VCaP (cell line): ENCODE results near the gene ZSCAN30.
"Not testable (repeated sequence)": the region's sequence is repeated elsewhere in the genome, so short reads cannot be mapped to it uniquely, and the experiment has no call there.

ENCODE experiments used
- H3K27ac ChIP-seq: fragments of 450-650 bp; 2 replicates; pipeline ENCODE4 v1.5.1; 2017
- CTCF ChIP-seq: fragments of 450-650 bp; conservative IDR thresholded peaks from 2 replicates; pipeline ENCODE4 v1.5.1; 2017; ENCODE audit warnings: mild to moderate bottlenecking, moderate library complexity

The ZSCAN30 gene

GRCh38 chr18:35231052-35231451 lies 59.0 kb downstream of the ZSCAN30 start:
- 0 out of 2 replicates have a peak overlapping the region, but pooled peaks have one; percentile 9 for H3K27ac ChIP-seq
- peak; percentile 95 for TF ChIP-seq CTCF

GRCh38 chr18:35227254-35227653 lies 62.8 kb downstream of the ZSCAN30 start:
- no peak for TF ChIP-seq CTCF
- no peak overlapping the region for H3K27ac ChIP-seq

GRCh38 chr18:35223797-35224196 lies 66.2 kb downstream of the ZSCAN30 start:
- no peak overlapping the region for H3K27ac ChIP-seq
- no peak for TF ChIP-seq CTCF

GRCh38 chr18:35220424-35220823 lies 69.6 kb downstream of the ZSCAN30 start:
- H3K27ac ChIP-seq, result no peak overlapping the region
- no peak for TF ChIP-seq CTCF

- not testable (repeated sequence) for H3K27ac ChIP-seq
Measured at GRCh38 chr18:35219331-35219730, 70.7 kb downstream of the ZSCAN30 start.

GRCh38 chr18:35216611-35217010 lies 73.4 kb downstream of the ZSCAN30 start:
- not testable (repeated sequence) for H3K27ac ChIP-seq

GRCh38 chr18:35215026-35215425 lies 75.0 kb downstream of the ZSCAN30 start:
- H3K27ac ChIP-seq, result no peak overlapping the region
- TF ChIP-seq CTCF, result no peak

- H3K27ac ChIP-seq, result not testable (repeated sequence)
Measured at GRCh38 chr18:35205746-35206458, 84.1 kb downstream of the ZSCAN30 start.

- no peak overlapping the region for H3K27ac ChIP-seq
- no peak for TF ChIP-seq CTCF
Measured at GRCh38 chr18:35205199-35205712, 84.8 kb downstream of the ZSCAN30 start.
